Karpas-422 (cell line): ENCODE results near the gene LPO. TPM values are rescaled to one million over a fixed set of nuclear protein-coding genes. Genes with fewer than 3 reads are reported as not detected.

ENCODE experiments used
- DNase-seq: peaks from one replicate; pipeline ENCODE4 v3.0.0-alpha.2; 2015
- H2AFZ ChIP-seq: fragments of 200-600 bp; sonication (generic); 2 replicates; pipeline ENCODE4 v1.6.1; 2014; ENCODE audit warnings: antibody characterized with exemption, low read length, mixed read lengths
- H3K27ac ChIP-seq: fragments of 200-600 bp; sonication (generic); 2 replicates; pipeline ENCODE4 v1.5.1; 2014; ENCODE audit warnings: mild to moderate bottlenecking, low read length, moderate library complexity
- H3K27me3 ChIP-seq: fragments of 200-600 bp; sonication (generic); 2 replicates; pipeline ENCODE4 v1.6.1; 2014; ENCODE audit warnings: low read length, mixed read lengths
- H3K36me3 ChIP-seq: fragments of 200-600 bp; sonication (generic); 2 replicates; pipeline ENCODE4 v1.6.1; 2014; ENCODE audit warnings: low read length, mixed read lengths; ENCODE audit not compliant: insufficient read depth
- H3K4me1 ChIP-seq: fragments of 200-600 bp; sonication (generic); 2 replicates; pipeline ENCODE4 v1.6.1; 2014; ENCODE audit warnings: mild to moderate bottlenecking, low read length, mixed read lengths
- H3K4me2 ChIP-seq: fragments of 200-600 bp; sonication (generic); 2 replicates; pipeline ENCODE4 v1.6.1; 2014; ENCODE audit warnings: low read length, low read depth, mild to moderate bottlenecking; ENCODE audit not compliant: poor library complexity, severe bottlenecking
- H3K4me3 ChIP-seq: fragments of 200-600 bp; sonication (generic); 2 replicates; pipeline ENCODE4 v1.5.1; 2014; ENCODE audit warnings: mild to moderate bottlenecking, antibody characterized with exemption, low read length, mixed read lengths
- H3K79me2 ChIP-seq: fragments of 200-600 bp; sonication (generic); 2 replicates; pipeline ENCODE4 v1.6.1; 2014; ENCODE audit warnings: mild to moderate bottlenecking, low read length, mixed read lengths
- H3K9ac ChIP-seq: fragments of 200-600 bp; sonication (generic); 2 replicates; pipeline ENCODE4 v1.6.0; 2014; ENCODE audit warnings: low read length
- H3K9me2 ChIP-seq: fragments of 200-600 bp; sonication (generic), shearing (Covaris generic); replicated peaks from 2 replicates; pipeline ENCODE4 v1.6.0; 2014; ENCODE audit warnings: mild to moderate bottlenecking, low read length, moderate library complexity; ENCODE audit not compliant: insufficient read depth
- H3K9me3 ChIP-seq: fragments of 300-700, 200-600 bp; sonication (generic); 2 replicates; pipeline ENCODE4 v1.6.1; 2014; ENCODE audit warnings: low read length, mixed read lengths
- H4K20me1 ChIP-seq: fragments of 200-600 bp; sonication (generic); 2 replicates; pipeline ENCODE4 v1.6.1; 2014; ENCODE audit warnings: mild to moderate bottlenecking, antibody characterized with exemption, low read length, low read depth; ENCODE audit not compliant: insufficient read depth
- total RNA-seq: library from RNA; depleted of rRNA; stranded (reverse); fragments of >200 nt; shearing (Covaris generic); gene quantifications from 2 replicates; pipeline ENCODE4 v1.2.3, GENCODE V29; 2014; ENCODE audit warnings: low replicate concordance

LPO gene
- total RNA-seq, 1 experiment from 2014 or later = not detected

- Histone ChIP-seq H3K9me3 (no peaks in the 10 kb centered on the region), H3K27ac (no peak overlapping the region), H3K27me3 (no peaks in the 10 kb centered on the region), H3K79me2 (no peaks in the 10 kb centered on the region), H3K4me1 (no peaks in the 10 kb centered on the region), H3K36me3 (no peaks in the 10 kb centered on the region), H3K9ac (no peak overlapping the region), H3K4me3 (no peak overlapping the region), H3K9me2 (no peaks in the 10 kb centered on the region), H4K20me1 (no peaks in the 10 kb centered on the region), H3K4me2 (no peak overlapping the region), H2AFZ (no peak overlapping the region)
- no peak for DNase-seq
Observed at GRCh38 chr17:58284613-58285421, 46.4 kb downstream of the LPO start.

- no peak for DNase-seq
- Histone ChIP-seq H3K9me3 (no peaks in the 10 kb centered on the region), H3K79me2 (no peaks in the 10 kb centered on the region), H3K9ac (no peak overlapping the region), H3K27me3 (no peaks in the 10 kb centered on the region), H4K20me1 (no peaks in the 10 kb centered on the region), H3K27ac (no peak overlapping the region), H3K9me2 (no peaks in the 10 kb centered on the region), H2AFZ (no peak overlapping the region), H3K4me3 (no peak overlapping the region), H3K4me2 (no peak overlapping the region), H3K4me1 (no peaks in the 10 kb centered on the region), H3K36me3 (no peaks in the 10 kb centered on the region)
Observed at GRCh38 chr17:58285422-58285810, 47.0 kb downstream of the LPO start.

GRCh38 chr17:58289869-58290268 lies 51.5 kb downstream of the LPO start:
- Histone ChIP-seq H3K9ac (no peak overlapping the region), H3K4me3 (no peak overlapping the region), H3K9me2 (no peaks in the 10 kb centered on the region), H3K4me1 (no peaks in the 10 kb centered on the region), H3K27me3 (no peaks in the 10 kb centered on the region), H4K20me1 (no peaks in the 10 kb centered on the region), H2AFZ (no peak overlapping the region), H3K9me3 (no peaks in the 10 kb centered on the region), H3K79me2 (no peaks in the 10 kb centered on the region), H3K27ac (no peak overlapping the region), H3K4me2 (no peak overlapping the region), H3K36me3 (no peaks in the 10 kb centered on the region)
- DNase-seq = no peak

DNA sequence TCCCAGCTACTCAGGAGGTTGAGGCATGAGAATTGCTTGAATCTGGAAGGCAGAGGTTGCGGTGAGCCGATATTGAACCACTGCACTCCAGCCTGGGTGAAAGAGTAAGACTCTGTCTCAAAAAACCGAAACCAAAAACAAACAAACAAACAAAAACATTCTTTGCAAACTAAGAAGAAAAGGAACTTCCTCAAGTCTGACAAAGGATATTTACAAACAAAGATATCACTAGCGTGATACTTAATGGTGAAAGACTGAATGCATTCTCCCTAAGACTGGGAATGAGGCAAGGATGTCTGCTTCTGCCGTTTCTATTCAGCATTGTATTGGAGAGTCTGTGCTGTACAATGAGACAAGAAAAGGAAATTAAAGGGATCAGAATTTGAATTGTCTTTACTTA lies 52.9 kb downstream of the LPO start:
- H4K20me1 ChIP-seq = no peaks in the 10 kb centered on the region
- no peaks in the 10 kb centered on the region for H3K9me3 ChIP-seq
- H3K9ac ChIP-seq = no peak overlapping the region
- no peaks in the 10 kb centered on the region for H3K4me1 ChIP-seq
- no peak overlapping the region for H3K4me2 ChIP-seq
- H2AFZ ChIP-seq = no peak overlapping the region
- no peaks in the 10 kb centered on the region for H3K36me3 ChIP-seq
- no peak for DNase-seq
- no peak overlapping the region for H3K4me3 ChIP-seq
- no peaks in the 10 kb centered on the region for H3K27me3 ChIP-seq
- H3K27ac ChIP-seq = no peak overlapping the region
- H3K79me2 ChIP-seq = no peaks in the 10 kb centered on the region
- no peaks in the 10 kb centered on the region for H3K9me2 ChIP-seq

DNA sequence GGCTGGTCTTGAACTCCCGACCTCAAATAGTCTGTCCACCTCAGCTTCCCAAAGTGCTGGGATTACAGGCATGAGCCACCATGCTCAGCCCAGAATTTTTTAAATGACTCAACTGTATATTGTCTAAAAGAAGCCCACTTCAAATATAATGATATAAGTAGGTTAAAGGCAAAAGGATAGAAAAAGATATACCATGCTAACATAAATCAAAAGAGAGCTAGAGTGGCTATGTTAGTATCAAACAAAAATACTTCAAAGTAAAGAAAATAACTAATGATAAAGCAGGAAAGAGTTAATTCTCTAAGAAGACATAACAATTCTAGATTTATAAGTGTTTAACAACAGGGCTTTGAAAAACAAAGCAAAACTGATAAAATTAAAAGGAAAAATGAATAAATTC lies 55.6 kb downstream of the LPO start:
- H3K4me2 ChIP-seq = no peak overlapping the region
- no peaks in the 10 kb centered on the region for H3K27me3 ChIP-seq
- H3K9me2 ChIP-seq = no peaks in the 10 kb centered on the region
- no peaks in the 10 kb centered on the region for H3K4me1 ChIP-seq
- no peak overlapping the region for H3K9ac ChIP-seq
- no peaks in the 10 kb centered on the region for H4K20me1 ChIP-seq
- no peaks in the 10 kb centered on the region for H3K9me3 ChIP-seq
- DNase-seq = no peak
- H3K4me3 ChIP-seq = no peak overlapping the region
- H3K27ac ChIP-seq = no peak overlapping the region
- no peaks in the 10 kb centered on the region for H3K36me3 ChIP-seq
- H3K79me2 ChIP-seq = no peaks in the 10 kb centered on the region
- H2AFZ ChIP-seq = no peak overlapping the region

DNA sequence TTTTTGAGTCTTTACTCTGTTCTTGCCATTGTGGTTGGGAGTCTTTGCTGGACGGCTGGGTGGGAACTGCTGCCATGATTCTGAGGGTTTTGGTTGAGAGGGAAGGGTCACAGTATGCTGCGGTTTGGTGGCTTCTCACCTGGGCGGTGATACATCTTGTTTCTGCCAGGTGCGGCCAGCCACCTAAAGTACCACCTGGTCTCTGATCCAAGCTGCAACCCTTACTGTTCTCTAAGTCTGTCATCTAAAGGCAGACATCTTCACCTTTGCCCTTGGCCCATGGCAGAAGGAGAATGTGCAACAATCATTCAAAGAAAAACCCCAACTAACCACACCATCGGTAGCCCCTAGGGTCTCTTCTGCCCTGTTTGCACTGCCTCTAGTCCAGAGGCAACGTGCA lies 62.0 kb downstream of the LPO start:
- Histone ChIP-seq H3K9me2 (no peaks in the 10 kb centered on the region), H2AFZ (no peak overlapping the region), H3K4me1 (peaks cover 7% of the 10 kb centered on the region), H3K9ac (no peak overlapping the region), H4K20me1 (no peaks in the 10 kb centered on the region; the same call in 1 of the 2 replicates), H3K27me3 (no peaks in the 10 kb centered on the region), H3K9me3 (no peaks in the 10 kb centered on the region), H3K4me2 (no peak overlapping the region), H3K79me2 (no peaks in the 10 kb centered on the region), H3K36me3 (0 out of 2 replicates have a peak, but pooled peaks cover 6% of the 10 kb centered on the region), H3K4me3 (no peak overlapping the region), H3K27ac (no peak overlapping the region)
- no peak for DNase-seq

- Histone ChIP-seq H3K27me3 (no peaks in the 10 kb centered on the region), H3K4me3 (no peak overlapping the region), H3K4me1 (peaks cover 7% of the 10 kb centered on the region), H3K9ac (no peak overlapping the region), H3K36me3 (0 out of 2 replicates have a peak, but pooled peaks cover 6% of the 10 kb centered on the region), H3K79me2 (no peaks in the 10 kb centered on the region), H3K27ac (no peak overlapping the region), H4K20me1 (no peaks in the 10 kb centered on the region; the same call in 1 of the 2 replicates), H2AFZ (no peak overlapping the region), H3K9me2 (no peaks in the 10 kb centered on the region), H3K4me2 (no peak overlapping the region), H3K9me3 (no peaks in the 10 kb centered on the region)
- no peak for DNase-seq
Observed at GRCh38 chr17:58301504-58302150, 63.2 kb downstream of the LPO start.

DNA sequence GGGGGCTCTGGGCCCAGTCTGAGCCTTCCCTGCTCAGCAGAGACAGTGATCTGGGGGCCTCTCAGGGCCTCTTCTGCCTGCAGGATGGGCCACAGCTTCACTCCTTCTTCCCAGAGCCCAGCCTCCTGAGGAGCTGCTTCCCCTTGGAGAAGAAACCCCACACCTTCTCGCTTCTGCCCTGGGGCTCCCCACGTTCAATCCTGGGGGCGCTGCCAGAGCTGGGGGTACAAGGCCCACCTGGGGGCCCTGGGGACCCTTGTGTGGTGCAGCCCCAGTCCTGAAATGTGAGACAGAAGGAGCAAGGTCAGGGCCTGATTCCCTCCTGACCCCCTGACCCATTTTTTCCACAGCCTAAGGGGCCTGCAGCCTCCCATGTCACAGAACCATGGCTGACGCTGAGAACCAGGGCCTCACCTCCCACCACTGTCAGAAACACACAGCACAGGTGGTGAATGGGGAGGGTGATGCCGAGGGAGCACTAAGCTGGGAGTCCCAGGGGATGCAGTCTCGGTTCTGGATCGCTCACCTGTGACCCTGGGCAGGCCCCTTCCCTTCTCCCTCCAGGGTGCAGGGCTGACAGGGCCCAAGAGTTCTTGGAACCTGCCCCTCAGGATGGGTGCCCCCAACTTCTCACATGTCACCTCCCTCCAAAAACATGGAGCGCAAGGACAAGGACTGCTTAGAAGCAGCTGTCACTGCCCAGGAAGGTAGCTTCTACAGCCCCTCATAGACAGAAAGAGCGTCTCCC lies 64.0 kb downstream of the LPO start:
- H3K79me2 ChIP-seq = no peaks in the 10 kb centered on the region
- H3K4me3 ChIP-seq = no peak overlapping the region
- H3K9ac ChIP-seq = no peak overlapping the region
- H4K20me1 ChIP-seq = no peaks in the 10 kb centered on the region; the same call in 1 of the 2 replicates
- no peaks in the 10 kb centered on the region for H3K27me3 ChIP-seq
- no peak for DNase-seq
- 0 out of 2 replicates have a peak, but pooled peaks cover 6% of the 10 kb centered on the region for H3K36me3 ChIP-seq
- no peak overlapping the region for H3K4me2 ChIP-seq
- H3K9me3 ChIP-seq = no peaks in the 10 kb centered on the region
- H3K4me1 ChIP-seq = peaks cover 7% of the 10 kb centered on the region
- no peak overlapping the region for H2AFZ ChIP-seq
- no peak overlapping the region for H3K27ac ChIP-seq
- H3K9me2 ChIP-seq = no peaks in the 10 kb centered on the region
